C1 segment of cervical spinal cord (tissue), 14 donors: ENCODE data around the gene B3GNT7.
A peak's percentile ranks its signal among the peaks of the same experiment; 100 is the strongest.

ENCODE experiments used
- DNase-seq, 14 donors: peaks; one replicate each; lab custom pipeline; 2025; lab: John Stamatoyannopoulos, UW

The B3GNT7 gene

GRCh38 chr2:231384109-231384435 lies 11.4 kb upstream of the B3GNT7 start:
- no peak for DNase-seq

- DNase-seq = no peak
These were observed 10.5 kb upstream of the B3GNT7 start for GRCh38 chr2:231384970-231385369.

GRCh38 chr2:231385429-231385828 lies 10.1 kb upstream of the B3GNT7 start:
- no peak for DNase-seq

- no peak for DNase-seq
These were observed 9.1 kb upstream of the B3GNT7 start for GRCh38 chr2:231386446-231386845.

GRCh38 chr2:231387904-231388724 lies 7.4 kb upstream of the B3GNT7 start:
- DNase-seq = peak in 12 of 14 donors; percentile 60 to 99 (median 88)

GRCh38 chr2:231388725-231389346 lies 6.7 kb upstream of the B3GNT7 start:
- peak in 3 of 14 donors; percentile 47 to 88 (median 72) for DNase-seq

- DNase-seq = no peak
These were observed 4.8 kb upstream of the B3GNT7 start for GRCh38 chr2:231390667-231391066.

GRCh38 chr2:231391981-231392380 lies 3.5 kb upstream of the B3GNT7 start:
- DNase-seq = no peak

GRCh38 chr2:231392431-231393148 lies 2.9 kb upstream of the B3GNT7 start:
- DNase-seq = no peak

GRCh38 chr2:231393149-231394131 lies 2.1 kb upstream of the B3GNT7 start:
- no peak for DNase-seq

GRCh38 chr2:231394211-231395141 lies 1.0 kb upstream of the B3GNT7 start:
- DNase-seq = no peak

GRCh38 chr2:231396058-231396821 lies 730 bp downstream of the B3GNT7 start:
- no peak for DNase-seq

- no peak for DNase-seq
These were observed 1.8 kb downstream of the B3GNT7 start for GRCh38 chr2:231397011-231397927.

- no peak for DNase-seq
These were observed 2.4 kb downstream of the B3GNT7 start for GRCh38 chr2:231397928-231398294.

- DNase-seq = no peak
These were observed 3.1 kb downstream of the B3GNT7 start for GRCh38 chr2:231398585-231398984.

- DNase-seq = no peak
These were observed 3.7 kb downstream of the B3GNT7 start for GRCh38 chr2:231399046-231399852.

- peak in 6 of 14 donors; percentile 22 to 58 (median 45) for DNase-seq
These were observed 4.6 kb downstream of the B3GNT7 start for GRCh38 chr2:231399853-231400680.
